GM18499 (cell line): Measurements from ENCODE around the gene FKBP6.
"Not testable (repeated sequence)": the region's sequence is repeated elsewhere in the genome, so short reads cannot be mapped to it uniquely, and the experiment has no call there.

Source experiments
- ATAC-seq: cut with Tn5 transposase; IDR thresholded peaks from one replicate; pipeline ENCODE4 v1.9.1; 2021; ENCODE audit warnings: moderate number of reproducible peaks; ENCODE audit not compliant: insufficient read depth, unreplicated experiment

The FKBP6 gene

GRCh38 chr7:73387221-73387828 is 59.4 kb downstream of the FKBP6 start:
- no peak for ATAC-seq

DNA sequence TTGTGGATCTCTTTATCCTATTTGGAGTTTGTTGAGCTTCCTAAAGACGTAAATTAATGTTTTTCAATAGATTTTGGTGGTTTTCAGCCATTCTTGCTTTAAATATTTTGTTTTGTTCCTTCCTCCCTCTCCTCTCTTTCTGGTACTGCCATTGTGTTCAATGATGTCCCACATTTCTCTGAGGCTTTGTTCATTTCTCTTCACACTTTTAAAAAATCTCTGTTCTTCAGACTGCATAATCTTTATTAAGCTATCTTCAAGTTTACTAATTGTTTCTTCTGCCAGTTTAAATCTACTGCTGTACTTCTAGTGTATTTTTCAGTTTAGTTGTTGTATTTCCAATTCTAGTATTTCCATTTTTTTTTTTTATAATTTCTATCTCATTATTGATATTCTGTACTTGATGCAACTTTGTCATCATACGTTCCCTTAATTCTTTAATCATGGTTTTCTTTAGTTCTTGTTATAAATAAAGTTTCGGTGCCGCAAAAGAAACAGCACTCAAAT is 60.0 kb downstream of the FKBP6 start:
- no peak for ATAC-seq

DNA sequence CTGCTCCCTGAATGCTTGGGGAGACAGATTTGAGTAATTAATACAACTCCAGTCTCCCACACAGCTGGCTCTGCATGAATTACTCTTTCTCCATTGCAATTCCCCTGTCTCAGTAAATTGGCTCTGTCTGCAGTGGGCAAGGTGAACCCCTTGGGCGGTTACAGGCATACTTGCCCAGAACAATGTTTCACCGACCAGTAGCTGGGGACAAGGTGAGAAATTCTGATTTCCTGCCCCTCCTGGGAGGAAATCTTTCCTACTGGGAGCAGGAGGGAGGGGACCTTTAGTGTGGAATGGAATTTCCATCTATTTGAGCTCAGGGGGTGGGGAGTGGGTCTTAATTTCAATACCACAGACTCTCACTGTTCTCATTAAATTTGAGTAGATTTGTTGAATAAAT is 63.4 kb downstream of the FKBP6 start:
- no peak for ATAC-seq

DNA sequence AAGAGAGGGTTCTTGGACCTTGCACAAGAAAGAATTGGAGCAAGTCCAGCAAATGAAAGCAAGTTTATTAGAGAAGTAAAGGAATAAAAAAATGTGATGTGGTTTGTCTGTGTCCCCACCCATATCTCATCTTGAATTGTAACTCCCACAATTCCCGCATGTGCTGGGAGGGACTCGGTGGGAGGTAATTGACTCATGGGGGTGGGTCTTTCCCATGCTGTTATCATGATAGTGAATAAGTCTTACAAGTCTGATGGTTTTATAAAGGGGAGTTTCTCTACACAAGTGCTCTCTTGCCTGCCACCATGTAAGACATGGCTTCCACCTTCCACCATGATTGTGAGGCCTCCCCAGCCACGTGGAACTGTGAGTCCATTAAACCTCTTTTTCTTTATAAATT is 66.5 kb downstream of the FKBP6 start:
- ATAC-seq = no peak

GRCh38 chr7:73395538-73396503 is 67.9 kb downstream of the FKBP6 start:
- no peak for ATAC-seq

DNA sequence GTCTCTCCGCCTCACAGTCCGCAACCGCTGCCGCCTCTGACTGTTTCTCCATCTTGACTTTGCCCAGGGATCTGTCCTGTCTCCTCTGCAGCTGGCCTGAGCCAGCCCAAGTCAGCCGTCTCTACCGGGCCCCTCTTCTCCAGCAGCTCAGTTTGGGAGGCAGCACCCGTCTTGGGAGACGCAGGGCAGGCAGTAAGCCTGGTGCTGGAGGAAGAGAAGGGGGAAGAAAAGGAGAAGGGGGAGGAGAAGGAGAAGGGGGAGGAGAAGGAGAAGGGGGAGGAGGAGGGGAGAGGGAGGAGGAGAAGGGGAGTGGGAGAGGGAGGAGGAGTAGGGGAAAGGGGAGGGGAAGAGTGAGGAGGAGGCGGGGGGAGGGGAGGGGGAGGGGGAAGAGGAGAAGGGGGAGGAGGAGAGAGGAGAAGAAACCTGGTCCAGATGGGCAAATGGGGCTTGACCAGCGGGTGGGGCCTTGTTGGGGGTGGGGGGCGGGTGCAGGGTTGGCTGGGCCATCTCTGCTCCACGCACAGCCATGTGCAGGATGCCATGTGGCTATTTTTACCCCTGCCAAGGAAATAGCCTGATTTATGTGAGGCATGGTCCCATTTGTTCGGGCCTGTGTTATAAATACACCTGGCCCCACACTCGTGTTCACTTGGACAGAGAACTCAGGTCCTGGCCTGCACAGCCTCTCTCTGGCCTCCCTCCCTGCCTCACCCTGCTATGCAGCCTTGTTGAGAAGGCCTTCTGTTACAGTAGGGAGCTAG is 69.7 kb downstream of the FKBP6 start:
- ATAC-seq = no peak

- ATAC-seq = not testable (repeated sequence)
These were observed 71.5 kb downstream of the FKBP6 start for GRCh38 chr7:73399185-73400050.

DNA sequence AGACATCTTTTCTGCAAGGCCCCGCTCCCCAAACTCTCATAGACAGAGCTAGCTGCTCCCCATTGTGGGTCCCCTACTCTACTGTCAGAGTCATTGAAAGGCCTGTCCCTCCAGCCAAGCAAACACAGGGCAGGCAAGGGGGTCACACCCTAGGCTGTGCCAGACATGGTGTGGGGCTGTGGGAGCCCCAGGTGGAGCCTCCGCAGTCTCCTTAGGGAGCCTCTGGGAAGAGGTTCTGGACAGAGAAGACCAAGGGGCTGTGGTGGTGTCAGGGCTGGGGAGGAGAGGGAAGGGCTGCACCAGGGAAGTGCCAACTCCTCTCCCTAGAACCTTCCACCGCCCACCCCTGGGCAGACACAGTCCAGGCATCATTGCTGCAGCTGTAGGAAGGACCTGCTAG is 76.9 kb downstream of the FKBP6 start:
- not testable (repeated sequence) for ATAC-seq
